Endothelial cell (in vitro differentiated cells): Measurements from ENCODE around the gene PBRM1. TPM values are rescaled to one million over a fixed set of nuclear protein-coding genes. Genes with fewer than 3 reads are reported as not detected.

ENCODE experiments used
- DNase-seq: peaks from one replicate; pipeline ENCODE4 v3.0.0; 2021; ENCODE audit warnings: low spot score
- H3K27ac Mint-ChIP-seq: one replicate; pipeline ENCODE4 v1.8.0; 2021; ENCODE audit warnings: mixed read lengths, inconsistent platforms; ENCODE audit not compliant: unreplicated experiment
- H3K27me3 Mint-ChIP-seq: one replicate; pipeline ENCODE4 v1.8.0; 2021; ENCODE audit warnings: mild to moderate bottlenecking, moderate library complexity, mixed read lengths, inconsistent platforms; ENCODE audit not compliant: unreplicated experiment
- H3K36me3 Mint-ChIP-seq: one replicate; pipeline ENCODE4 v1.8.0; 2021; ENCODE audit warnings: mild to moderate bottlenecking, low read depth, mixed read lengths, inconsistent platforms; ENCODE audit not compliant: unreplicated experiment
- H3K4me1 Mint-ChIP-seq: one replicate; pipeline ENCODE4 v1.8.0; 2021; ENCODE audit warnings: mild to moderate bottlenecking, mixed read lengths, inconsistent platforms; ENCODE audit not compliant: unreplicated experiment
- H3K4me3 Mint-ChIP-seq: one replicate; pipeline ENCODE4 v1.8.0; 2021; ENCODE audit warnings: mild to moderate bottlenecking, mixed read lengths, inconsistent platforms; ENCODE audit not compliant: unreplicated experiment
- H3K9me3 Mint-ChIP-seq: one replicate; pipeline ENCODE4 v1.8.0; 2021; ENCODE audit warnings: mixed read lengths, inconsistent platforms; ENCODE audit not compliant: unreplicated experiment
- total RNA-seq: library from RNA; stranded (reverse); fragmentation: NEBNext Ultra II Directional; extraction: Animal tissue kit (Norgen Biotek cat#: 25700); gene quantifications from one replicate; pipeline ENCODE4 v1.2.1, GENCODE V29; 2021; ENCODE audit not compliant: unreplicated experiment
- TF ChIP-seq, protein P1 (sequence below): fragments of 200-600 bp; sonication (generic); IDR thresholded peaks from one replicate; pipeline ENCODE4 v1.5.0; 2021; ENCODE audit warnings: antibody characterized with exemption; ENCODE audit not compliant: unreplicated experiment

Gene PBRM1
- total RNA-seq, 1 donor from 2014 or later, result 68.7 TPM

DNA sequence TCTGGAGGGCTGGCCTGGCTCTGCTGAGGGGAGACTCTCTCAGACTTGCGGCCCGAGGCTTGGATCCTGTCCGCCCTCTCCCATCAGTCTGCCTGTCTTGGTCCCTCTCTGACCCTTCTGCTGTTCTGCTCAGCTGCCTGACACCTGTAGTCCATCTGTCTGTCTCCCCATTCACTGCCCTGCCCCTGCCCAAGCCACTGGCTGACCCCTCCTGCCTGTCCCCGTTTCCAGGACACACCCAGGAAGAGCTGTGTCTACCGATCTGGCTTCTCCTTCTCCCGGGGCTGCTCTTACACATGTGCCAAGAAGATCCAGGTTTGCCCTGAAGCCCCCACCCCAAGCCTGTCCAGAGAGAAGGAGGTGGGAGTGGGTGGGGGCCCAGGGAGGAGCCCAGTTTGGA is 170.5 kb downstream of the PBRM1 start:
- no peaks in the 10 kb centered on the region for H3K9me3 Mint-ChIP-seq
- no peak for DNase-seq

DNA sequence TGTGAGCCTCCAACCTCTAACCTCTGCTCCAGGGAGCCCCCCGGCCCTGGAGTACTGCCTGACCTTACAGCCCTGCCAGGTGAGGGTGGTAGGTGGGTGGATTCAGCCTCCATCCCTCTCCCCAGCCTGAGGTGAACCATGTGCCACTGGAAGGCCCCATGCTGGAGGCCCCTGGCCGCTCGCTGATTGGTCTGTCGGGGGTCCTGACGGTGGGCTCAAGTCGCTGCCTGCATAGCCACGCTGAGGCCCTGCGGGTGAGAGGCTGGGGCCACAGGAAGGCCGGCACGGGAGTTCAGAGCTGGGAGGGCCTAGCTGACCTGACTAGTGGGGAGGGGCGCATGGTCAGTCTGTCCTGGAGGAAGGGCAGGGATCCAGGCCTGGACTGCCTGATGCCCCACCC is 171.1 kb downstream of the PBRM1 start:
- Mint-ChIP-seq H3K36me3 (peaks cover 30% of the 10 kb centered on the region), H3K4me3 (no peak overlapping the region), H3K4me1 (no peaks in the 10 kb centered on the region), H3K27me3 (peaks cover 14% of the 10 kb centered on the region), H3K27ac (no peak overlapping the region), H3K9me3 (no peaks in the 10 kb centered on the region)
- TF ChIP-seq, protein P1, sequence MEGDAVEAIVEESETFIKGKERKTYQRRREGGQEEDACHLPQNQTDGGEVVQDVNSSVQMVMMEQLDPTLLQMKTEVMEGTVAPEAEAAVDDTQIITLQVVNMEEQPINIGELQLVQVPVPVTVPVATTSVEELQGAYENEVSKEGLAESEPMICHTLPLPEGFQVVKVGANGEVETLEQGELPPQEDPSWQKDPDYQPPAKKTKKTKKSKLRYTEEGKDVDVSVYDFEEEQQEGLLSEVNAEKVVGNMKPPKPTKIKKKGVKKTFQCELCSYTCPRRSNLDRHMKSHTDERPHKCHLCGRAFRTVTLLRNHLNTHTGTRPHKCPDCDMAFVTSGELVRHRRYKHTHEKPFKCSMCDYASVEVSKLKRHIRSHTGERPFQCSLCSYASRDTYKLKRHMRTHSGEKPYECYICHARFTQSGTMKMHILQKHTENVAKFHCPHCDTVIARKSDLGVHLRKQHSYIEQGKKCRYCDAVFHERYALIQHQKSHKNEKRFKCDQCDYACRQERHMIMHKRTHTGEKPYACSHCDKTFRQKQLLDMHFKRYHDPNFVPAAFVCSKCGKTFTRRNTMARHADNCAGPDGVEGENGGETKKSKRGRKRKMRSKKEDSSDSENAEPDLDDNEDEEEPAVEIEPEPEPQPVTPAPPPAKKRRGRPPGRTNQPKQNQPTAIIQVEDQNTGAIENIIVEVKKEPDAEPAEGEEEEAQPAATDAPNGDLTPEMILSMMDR, result no peak
- DNase-seq, result no peak

More for the DNA sequence above, 170.5 kb downstream of the PBRM1 start:
- TF ChIP-seq, protein P1, result no peak
- no peaks in the 10 kb centered on the region for H3K4me1 Mint-ChIP-seq
- H3K4me3 Mint-ChIP-seq, result no peak overlapping the region
- no peak overlapping the region for H3K27ac Mint-ChIP-seq
- H3K27me3 Mint-ChIP-seq, result peaks cover 16% of the 10 kb centered on the region
- peaks cover 29% of the 10 kb centered on the region for H3K36me3 Mint-ChIP-seq

DNA sequence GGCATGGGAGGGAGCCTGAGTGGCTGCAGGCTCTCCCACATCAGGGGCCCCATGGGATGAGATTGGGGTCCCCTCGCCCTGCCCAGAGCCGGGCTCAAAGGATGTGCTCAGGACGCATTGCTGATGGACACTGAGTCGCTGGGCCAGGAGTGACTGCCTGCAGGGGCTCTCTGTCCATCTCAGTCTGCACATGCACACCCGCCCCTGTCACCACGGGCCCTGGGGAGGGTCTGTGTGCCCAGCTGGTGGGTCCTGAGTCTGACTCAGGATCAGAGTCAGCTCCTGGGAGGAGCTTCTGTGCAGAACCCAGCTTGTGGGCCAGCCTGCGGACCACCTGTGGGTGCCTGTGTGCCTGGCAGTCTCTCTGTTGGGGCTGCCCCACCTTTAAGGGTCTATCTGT is 172.4 kb downstream of the PBRM1 start:
- Mint-ChIP-seq H3K36me3 (peaks cover 29% of the 10 kb centered on the region), H3K4me1 (no peaks in the 10 kb centered on the region), H3K9me3 (no peaks in the 10 kb centered on the region), H3K27ac (no peak overlapping the region), H3K27me3 (peaks cover 11% of the 10 kb centered on the region), H3K4me3 (no peak overlapping the region)
- TF ChIP-seq, protein P1, result no peak
- DNase-seq, result no peak

DNA sequence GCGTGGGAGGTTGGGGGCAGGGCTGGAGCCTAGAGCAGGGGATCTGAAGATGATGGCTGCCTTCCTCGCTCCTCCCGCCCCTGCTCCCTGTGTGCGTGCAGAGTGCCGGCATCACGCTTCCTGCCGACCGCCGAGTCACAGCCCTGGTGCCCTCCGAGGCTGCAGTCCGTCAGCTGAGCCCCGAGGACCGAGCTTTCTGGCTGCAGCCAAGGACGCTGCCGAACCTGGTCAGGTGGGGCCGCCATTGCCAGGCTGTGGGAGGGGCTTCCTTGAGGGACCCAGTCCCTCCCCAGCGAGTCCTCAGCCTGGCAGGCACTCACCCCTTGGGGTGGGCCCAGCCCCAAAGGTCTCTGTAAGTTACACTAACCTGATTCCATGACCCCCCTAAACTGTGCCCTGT is 173.0 kb downstream of the PBRM1 start:
- no peak overlapping the region for H3K27ac Mint-ChIP-seq
- no peak overlapping the region for H3K4me3 Mint-ChIP-seq
- H3K4me1 Mint-ChIP-seq, result no peaks in the 10 kb centered on the region
- H3K36me3 Mint-ChIP-seq, result peaks cover 29% of the 10 kb centered on the region
- DNase-seq, result no peak
- TF ChIP-seq, protein P1, result no peak
- H3K27me3 Mint-ChIP-seq, result peaks cover 10% of the 10 kb centered on the region
- H3K9me3 Mint-ChIP-seq, result no peaks in the 10 kb centered on the region

DNA sequence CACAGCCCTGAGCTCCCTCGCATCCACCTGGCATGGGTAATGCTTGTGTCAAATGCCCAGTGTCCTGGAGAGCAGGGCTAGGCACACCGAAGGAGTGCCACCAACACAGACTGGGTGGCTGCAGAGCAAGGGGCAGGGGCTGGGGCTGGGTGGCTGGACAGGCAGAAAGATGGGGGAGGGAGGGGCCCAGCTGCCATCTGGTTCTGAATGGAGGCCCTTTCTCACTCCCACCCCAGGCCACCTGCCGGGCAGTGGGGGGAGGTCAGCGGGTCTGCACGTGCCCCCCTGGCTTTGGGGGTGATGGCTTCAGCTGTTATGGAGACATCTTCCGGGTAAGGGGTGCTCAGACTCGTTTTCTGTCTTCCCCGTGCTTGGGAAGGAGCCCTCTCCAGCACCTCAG is 173.6 kb downstream of the PBRM1 start:
- peaks cover 31% of the 10 kb centered on the region for H3K36me3 Mint-ChIP-seq
- TF ChIP-seq, protein P1, result no peak

More for the DNA sequence above, 173.6 kb downstream of the PBRM1 start:
- DNase-seq, result no peak
- Mint-ChIP-seq H3K27me3 (peaks cover 10% of the 10 kb centered on the region), H3K4me3 (peak overlapping the region; percentile 42), H3K27ac (no peak overlapping the region), H3K9me3 (no peaks in the 10 kb centered on the region), H3K4me1 (peaks cover 3% of the 10 kb centered on the region)
